SH-SY5Y (cell line): ENCODE measurements around the gene KIF1A.

Experiments
- GATA2 ChIP-seq: IDR thresholded peaks from 2 replicates; pipeline ENCODE4 v1.6.1; 2011; ENCODE audit warnings: mild to moderate bottlenecking, low read depth, low read length
- GATA3 ChIP-seq: IDR thresholded peaks from 2 replicates; pipeline ENCODE4 v1.6.1; 2011; ENCODE audit warnings: low read depth, mild to moderate bottlenecking, low read length, moderate library complexity

- no peak for TF ChIP-seq GATA2
- no peak for TF ChIP-seq GATA3
Measured at GRCh38 chr2:240791821-240792628, 28.0 kb downstream of the KIF1A start.
